AG10803 (cell line): ENCODE results near the gene RPS19.
A peak's percentile ranks its signal among the peaks of the same experiment; 100 is the strongest.

ENCODE experiments used
- DNase-seq: peaks from one replicate; pipeline ENCODE4 v3.0.0; 2010; ENCODE audit warnings: low read depth
- H3K4me3 ChIP-seq: 2 replicates; pipeline ENCODE4 v1.5.1; 2011; ENCODE audit warnings: mild to moderate bottlenecking, low read length, control low read depth
- CTCF ChIP-seq: conservative IDR thresholded peaks from 2 replicates; pipeline ENCODE4 v1.5.1; 2011; ENCODE audit warnings: mild to moderate bottlenecking, low read length, control low read depth, inconsistent platforms

The RPS19 gene

GRCh38 chr19:41877916-41878905 is 18.2 kb downstream of the RPS19 start:
- TF ChIP-seq CTCF = no peak
- no peak for DNase-seq
- H3K4me3 ChIP-seq = no peak overlapping the region

GRCh38 chr19:41879080-41879479 is 19.0 kb downstream of the RPS19 start:
- DNase-seq = no peak
- no peak overlapping the region for H3K4me3 ChIP-seq
- TF ChIP-seq CTCF = no peak

GRCh38 chr19:41879670-41880328 is 19.7 kb downstream of the RPS19 start:
- no peak for TF ChIP-seq CTCF
- no peak for DNase-seq
- no peak overlapping the region for H3K4me3 ChIP-seq

- TF ChIP-seq CTCF = no peak
- no peak for DNase-seq
- no peak overlapping the region for H3K4me3 ChIP-seq
Measured at GRCh38 chr19:41880329-41880708, 20.3 kb downstream of the RPS19 start.

GRCh38 chr19:41882568-41883462 is 22.8 kb downstream of the RPS19 start, which contains the start of gene ARHGEF1:
ARHGEF1 (plus strand) TSS chr19:41883184; CDS start chr19:41888083, 4,899 bp downstream.
- H3K4me3 ChIP-seq = peak within 1 kb of the TSS; percentile 97
- no peak for TF ChIP-seq CTCF
- DNase-seq = peak; percentile 27

GRCh38 chr19:41883463-41883820 is 23.4 kb downstream of the RPS19 start:
- DNase-seq = no peak

More at GRCh38 chr19:41883463-41883820, 23.4 kb downstream of the RPS19 start:
- peak overlapping the region; percentile 97 for H3K4me3 ChIP-seq
- TF ChIP-seq CTCF = no peak
